VCaP (cell line): Measurements from ENCODE around the gene ITIH5.
A peak's percentile ranks its signal among the peaks of the same experiment; 100 is the strongest.

ENCODE experiments used
- H3K27ac ChIP-seq: fragments of 450-650 bp; 2 replicates; pipeline ENCODE4 v1.5.1; 2017
- CTCF ChIP-seq: fragments of 450-650 bp; conservative IDR thresholded peaks from 2 replicates; pipeline ENCODE4 v1.5.1; 2017; ENCODE audit warnings: mild to moderate bottlenecking, moderate library complexity

ITIH5 gene

DNA sequence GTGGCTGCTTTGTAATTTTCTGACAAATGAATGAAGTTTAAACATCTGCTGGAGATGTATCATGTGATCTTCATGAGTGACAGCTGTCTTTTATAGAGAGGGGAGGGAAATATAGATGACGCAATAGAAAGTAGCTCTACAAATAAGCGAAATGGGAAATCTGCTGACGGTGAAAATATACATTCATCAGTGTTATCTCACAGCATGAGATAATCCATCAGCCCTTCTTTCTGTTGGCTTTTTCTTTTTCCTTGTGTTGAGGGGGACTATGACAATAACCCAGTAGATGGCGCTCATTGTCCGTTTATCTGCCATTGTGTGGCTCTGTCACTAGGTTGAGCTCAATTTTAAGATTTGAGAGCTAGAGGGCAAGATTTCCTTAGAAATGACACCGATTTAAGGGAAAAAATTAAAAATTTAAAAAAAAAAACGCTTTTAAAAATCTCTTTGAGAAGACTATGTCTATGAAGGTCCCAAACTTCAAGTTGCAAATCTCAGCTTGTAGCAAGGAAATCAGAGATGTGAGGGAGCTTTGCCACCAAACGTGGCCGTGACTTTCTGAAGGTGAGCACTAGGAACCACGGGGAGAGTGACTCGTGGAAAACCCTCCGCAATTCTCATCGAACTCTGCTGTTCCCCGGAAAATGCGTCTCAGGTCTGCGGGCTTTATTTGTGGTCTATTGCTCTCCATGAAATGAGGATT lies 141.3 kb downstream of the ITIH5 start:
- H3K27ac ChIP-seq: no peak overlapping the region
- peak; percentile 79 for TF ChIP-seq CTCF

DNA sequence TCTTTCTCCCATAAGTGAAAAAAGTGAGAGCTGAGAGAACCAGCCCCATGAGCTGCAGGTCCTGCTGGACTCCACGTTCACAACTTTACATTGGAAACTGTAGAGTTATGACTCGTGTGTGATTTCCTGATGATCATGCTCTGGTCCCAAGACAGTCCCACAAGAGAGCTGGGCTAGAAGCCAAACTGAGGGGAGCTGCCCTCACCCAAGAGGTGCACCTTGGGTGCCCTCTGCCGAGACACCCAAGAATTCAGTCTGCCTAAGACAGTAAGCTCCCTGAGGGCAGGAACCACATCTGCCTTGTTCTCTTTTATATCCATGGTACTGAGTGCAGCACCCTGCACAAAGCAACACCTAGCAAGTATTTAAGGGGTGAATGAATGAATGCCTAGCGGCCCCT lies 143.1 kb downstream of the ITIH5 start:
- TF ChIP-seq CTCF: no peak

DNA sequence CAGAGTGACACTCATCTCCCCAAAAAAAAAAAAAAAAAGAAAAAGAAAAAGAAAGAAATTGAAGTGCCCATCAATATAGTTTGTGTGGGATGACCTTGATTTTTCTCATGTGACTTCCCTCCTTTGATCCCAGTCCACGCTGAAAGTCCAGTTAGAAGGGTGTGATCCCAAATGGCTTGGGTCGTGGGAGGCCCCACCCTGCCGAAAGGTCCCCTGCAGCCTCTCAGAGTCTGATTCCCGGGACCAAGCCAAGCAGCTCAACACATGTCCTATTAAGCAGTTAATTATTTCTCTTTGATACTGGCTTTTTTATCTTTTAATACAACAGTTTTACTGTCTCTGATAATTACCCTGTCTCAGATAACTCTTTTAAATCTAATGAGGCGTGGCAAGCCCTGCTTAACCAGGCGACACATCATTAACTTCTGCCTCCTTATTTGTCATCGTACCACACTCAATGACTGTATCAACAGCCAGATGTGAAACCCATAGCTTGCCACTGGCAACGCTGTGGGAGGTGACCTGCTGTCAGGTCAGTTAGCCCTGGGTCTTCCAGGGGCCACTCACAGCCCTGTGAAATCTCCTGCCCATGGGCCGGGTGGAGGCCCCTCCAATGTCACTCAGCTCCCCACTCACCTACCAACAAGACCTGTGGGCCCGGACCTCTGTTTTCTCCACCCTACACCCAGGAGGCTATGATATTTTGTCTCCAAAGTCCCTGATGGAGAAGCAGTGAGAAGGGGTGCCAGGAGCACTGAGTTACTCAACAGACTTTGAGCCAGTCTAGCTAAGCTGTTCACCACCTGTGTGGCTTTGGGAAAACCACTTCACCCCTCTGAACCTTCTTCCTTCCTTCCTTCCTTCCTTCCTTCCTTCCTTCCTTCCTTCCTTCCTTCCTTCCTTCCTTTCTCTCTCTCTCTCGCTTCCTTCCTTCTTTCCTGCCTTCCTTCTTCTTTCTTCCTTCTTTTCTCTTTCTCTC lies 146.0 kb downstream of the ITIH5 start:
- no peak overlapping the region for H3K27ac ChIP-seq
- no peak for TF ChIP-seq CTCF

More for the DNA sequence above, 143.1 kb downstream of the ITIH5 start:
- H3K27ac ChIP-seq: no peak overlapping the region

DNA sequence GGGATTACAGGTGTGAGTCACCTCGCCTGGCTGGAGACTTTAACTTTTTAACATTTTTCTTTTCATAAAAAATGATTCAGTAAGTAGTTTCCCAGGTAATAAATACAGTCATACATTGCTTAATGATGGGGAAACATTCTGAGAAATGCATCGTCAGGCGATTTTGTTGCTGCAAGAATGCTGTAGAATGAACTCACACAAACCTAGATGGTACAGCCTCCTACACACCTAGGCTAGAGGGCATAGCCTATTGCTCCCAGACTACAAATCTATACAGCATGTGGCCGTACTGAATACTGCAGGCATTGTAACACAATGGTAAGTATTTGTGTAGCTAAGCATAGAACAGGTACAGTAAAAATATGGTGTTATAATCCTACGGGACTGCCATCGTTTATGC lies 147.4 kb downstream of the ITIH5 start:
- no peak overlapping the region for H3K27ac ChIP-seq
- no peak for TF ChIP-seq CTCF

- no peak for TF ChIP-seq CTCF
- no peak overlapping the region for H3K27ac ChIP-seq
These were observed 148.1 kb downstream of the ITIH5 start for GRCh38 chr10:7518693-7519092.

DNA sequence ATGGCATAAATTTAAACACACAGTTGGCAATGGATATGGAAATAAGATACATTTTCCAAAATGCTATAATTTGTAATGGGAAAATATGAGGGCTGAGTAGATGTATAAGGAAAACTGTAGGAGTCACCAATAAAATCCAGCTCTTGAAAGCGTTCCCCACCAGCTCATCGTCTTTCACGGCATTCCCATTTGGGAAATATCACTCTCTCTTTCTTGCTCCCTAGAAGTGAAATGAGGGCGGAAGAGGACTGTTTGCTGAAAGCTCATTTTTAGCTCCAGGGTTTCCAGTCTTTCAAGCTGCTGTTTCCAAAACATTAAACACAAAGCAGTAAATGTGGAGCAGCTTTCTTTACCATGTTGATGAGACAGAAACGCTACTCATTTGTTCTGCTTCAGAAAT lies 151.3 kb downstream of the ITIH5 start:
- H3K27ac ChIP-seq: no peak overlapping the region
- TF ChIP-seq CTCF: no peak

DNA sequence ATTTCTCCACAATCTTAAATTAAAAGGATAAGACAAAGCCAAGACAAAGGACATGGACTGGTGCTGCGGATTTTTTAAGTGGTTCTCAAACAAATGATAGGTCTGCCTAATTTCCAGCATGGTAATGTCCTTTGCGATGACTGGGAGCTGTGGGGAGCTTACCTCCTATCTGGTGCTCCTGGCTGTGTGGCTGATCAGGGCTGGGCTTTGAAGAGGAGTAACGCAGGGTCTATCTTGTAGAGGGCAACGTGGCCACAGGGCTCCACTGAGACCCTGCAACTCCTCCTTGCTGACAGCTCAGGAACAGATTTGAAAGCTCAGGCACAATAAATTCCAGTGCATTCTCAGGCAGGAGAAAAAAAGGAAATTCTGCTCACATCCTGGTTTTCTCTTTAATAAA lies 152.8 kb downstream of the ITIH5 start:
- no peak for TF ChIP-seq CTCF
- peak overlapping the region; percentile 60 for H3K27ac ChIP-seq
